ENCODE measurements around the gene AKAP4.

- TF ChIP-seq, protein P1, sequence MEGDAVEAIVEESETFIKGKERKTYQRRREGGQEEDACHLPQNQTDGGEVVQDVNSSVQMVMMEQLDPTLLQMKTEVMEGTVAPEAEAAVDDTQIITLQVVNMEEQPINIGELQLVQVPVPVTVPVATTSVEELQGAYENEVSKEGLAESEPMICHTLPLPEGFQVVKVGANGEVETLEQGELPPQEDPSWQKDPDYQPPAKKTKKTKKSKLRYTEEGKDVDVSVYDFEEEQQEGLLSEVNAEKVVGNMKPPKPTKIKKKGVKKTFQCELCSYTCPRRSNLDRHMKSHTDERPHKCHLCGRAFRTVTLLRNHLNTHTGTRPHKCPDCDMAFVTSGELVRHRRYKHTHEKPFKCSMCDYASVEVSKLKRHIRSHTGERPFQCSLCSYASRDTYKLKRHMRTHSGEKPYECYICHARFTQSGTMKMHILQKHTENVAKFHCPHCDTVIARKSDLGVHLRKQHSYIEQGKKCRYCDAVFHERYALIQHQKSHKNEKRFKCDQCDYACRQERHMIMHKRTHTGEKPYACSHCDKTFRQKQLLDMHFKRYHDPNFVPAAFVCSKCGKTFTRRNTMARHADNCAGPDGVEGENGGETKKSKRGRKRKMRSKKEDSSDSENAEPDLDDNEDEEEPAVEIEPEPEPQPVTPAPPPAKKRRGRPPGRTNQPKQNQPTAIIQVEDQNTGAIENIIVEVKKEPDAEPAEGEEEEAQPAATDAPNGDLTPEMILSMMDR (IDR thresholded peaks at IDR 0.05; ENCODE audit: borderline replicate concordance, extremely low read depth, low read length, poor library complexity, severe bottlenecking): no peak
- no peak for TF ChIP-seq EZH2 (IDR thresholded peaks at IDR 0.05; ENCODE audit: borderline replicate concordance, low read depth, low read length, severe bottlenecking)
Observed at GRCh38 chrX:50206753-50207152, 5.9 kb upstream of the AKAP4 start.

Data from DND-41 (cell line).